SK-N-SH (cell line): ENCODE measurements around the gene ISG20. TPM values are rescaled to one million over a fixed set of nuclear protein-coding genes. Genes with fewer than 3 reads are reported as not detected.
A peak's percentile ranks its signal among the peaks of the same experiment; 100 is the strongest.

Experiments used
- CTCF ChIA-PET: fragments of 300-600, 350-600 bp; formaldehyde crosslinking; extraction: SDS; loops from one replicate; lab custom pipeline; 2021; lab: Yijun Ruan, JAX
- POLR2A ChIA-PET: fragments of 350-600 bp; sonication (Branson Sonifier 250); formaldehyde crosslinking; extraction: SDS; loops from one replicate; lab custom pipeline; 2020; ENCODE audit warnings: antibody characterized with exemption, inconsistent platforms; lab: Yijun Ruan, JAX
- DNase-seq: peaks from one replicate; pipeline ENCODE4 v3.0.0; 2012
- H2AFZ ChIP-seq: fragments of 200-600 bp; sonication (generic); 2 replicates; pipeline ENCODE4 v1.8.1; 2016; ENCODE audit warnings: antibody characterized with exemption, mild to moderate bottlenecking, low read depth
- H3F3A ChIP-seq: fragments of 200-600 bp; sonication (generic); replicated peaks from 2 replicates; pipeline ENCODE3; 2016; ENCODE audit warnings: antibody characterized with exemption, mild to moderate bottlenecking; ENCODE audit not compliant: insufficient read depth
- H3K27ac ChIP-seq, 2 experiments: fragments of 200-500 bp in 1 of 2; fragments of 200-600 bp in 1 of 2; sonication (Bioruptor generic) in 1 of 2; sonication (generic), shearing (Covaris generic) in 1 of 2; 2 replicates each; pipeline versions ENCODE4 v1.5.1 to v1.6.1; 2014 to 2016; ENCODE audit warnings: low read depth in 2 of 2, inconsistent platforms in 1 of 2, low read length in 1 of 2, mild to moderate bottlenecking in 1 of 2, mixed read lengths in 1 of 2
- H3K27me3 ChIP-seq: fragments of 200-600 bp; sonication (generic), shearing (Covaris generic); 2 replicates; pipeline ENCODE4 v1.6.1; 2016; ENCODE audit warnings: mixed run types; ENCODE audit not compliant: insufficient read depth
- H3K36me3 ChIP-seq, 2 experiments: fragments of 200-500 bp in 1 of 2; fragments of 200-600 bp in 1 of 2; sonication (Bioruptor generic) in 1 of 2; sonication (generic) in 1 of 2; replicated peaks in 1 of 2; 2 replicates each; pipeline versions ENCODE3 to v1.5.1; 2014 to 2016; ENCODE audit warnings: low read length in 1 of 2, mild to moderate bottlenecking in 1 of 2; ENCODE audit not compliant: insufficient read depth in 2 of 2, control insufficient read depth in 1 of 2
- H3K4me1 ChIP-seq, 2 experiments: fragments of 200-500 bp in 1 of 2; fragments of 200-600 bp in 1 of 2; sonication (Bioruptor generic) in 1 of 2; sonication (generic), shearing (Covaris generic) in 1 of 2; 2 replicates each; pipeline versions ENCODE4 v1.5.1 to v1.6.1; 2014 to 2016; ENCODE audit warnings: low read depth in 1 of 2, low read length in 1 of 2, mixed run types in 1 of 2; ENCODE audit not compliant: insufficient read depth in 2 of 2, control insufficient read depth in 1 of 2
- H3K4me2 ChIP-seq: fragments of 200-600 bp; sonication (generic), shearing (Covaris generic); 2 replicates; pipeline ENCODE4 v1.6.1; 2017; ENCODE audit warnings: mixed run types
- H3K4me3 ChIP-seq, 2 experiments: fragments of 200-500 bp in 1 of 2; fragments of 200-600 bp in 1 of 2; sonication (Bioruptor generic) in 1 of 2; sonication (generic), shearing (Covaris generic) in 1 of 2; 2 replicates each; pipeline versions ENCODE4 v1.5.1 to v1.8.1; 2014 to 2016; ENCODE audit warnings: low read depth in 2 of 2, inconsistent platforms in 1 of 2, low read length in 1 of 2, mild to moderate bottlenecking in 1 of 2, mixed read lengths in 1 of 2, moderate library complexity in 1 of 2
- H3K79me2 ChIP-seq: fragments of 200-600 bp; sonication (generic); 2 replicates; pipeline ENCODE4 v1.8.1; 2017; ENCODE audit warnings: mild to moderate bottlenecking; ENCODE audit not compliant: insufficient read depth
- H3K9ac ChIP-seq: fragments of 200-600 bp; sonication (generic); 2 replicates; pipeline ENCODE4 v1.6.1; 2017; ENCODE audit warnings: mixed run types
- H3K9me2 ChIP-seq: fragments of 200-600 bp; sonication (generic); 2 replicates; pipeline ENCODE4 v1.6.1; 2017; ENCODE audit warnings: mixed run types
- H3K9me3 ChIP-seq: fragments of 200-600 bp; sonication (generic); 2 replicates; pipeline ENCODE4 v1.6.1; 2017; ENCODE audit warnings: mixed run types, mild to moderate bottlenecking, moderate library complexity
- H4K20me1 ChIP-seq: fragments of 200-600 bp; sonication (generic); 2 replicates; pipeline ENCODE4 v1.6.1; 2017; ENCODE audit warnings: mild to moderate bottlenecking, mixed run types; ENCODE audit not compliant: insufficient read depth
- FOSL2 ChIP-seq: IDR thresholded peaks from 2 replicates; pipeline ENCODE4 v1.4.0; 2012; ENCODE audit warnings: low read depth, mild to moderate bottlenecking, moderate library complexity, borderline replicate concordance
- FOXM1 ChIP-seq: IDR thresholded peaks from 2 replicates; pipeline ENCODE4 v1.4.0; 2012; ENCODE audit warnings: low read depth, mild to moderate bottlenecking
- GABPA ChIP-seq: IDR thresholded peaks from 2 replicates; pipeline ENCODE4 v1.4.0; 2012; ENCODE audit warnings: low read depth, mild to moderate bottlenecking
- MXI1 ChIP-seq: IDR thresholded peaks from 2 replicates; pipeline ENCODE4 v1.6.1; 2012; ENCODE audit warnings: mild to moderate bottlenecking, low read depth, low read length, improper control_type of control experiment
- NFIC ChIP-seq: IDR thresholded peaks from 2 replicates; pipeline ENCODE4 v1.4.0; 2012; ENCODE audit warnings: borderline replicate concordance
- RCOR1 ChIP-seq: fragments of 150-350 bp; IDR thresholded peaks from 2 replicates; pipeline ENCODE4 v1.6.1; 2017; ENCODE audit warnings: antibody characterized with exemption, low read length
- SIN3A ChIP-seq: IDR thresholded peaks from 2 replicates; pipeline ENCODE4 v1.6.1; 2012; ENCODE audit warnings: low read depth, mild to moderate bottlenecking, low read length, moderate library complexity, borderline replicate concordance
- TAF1 ChIP-seq: IDR thresholded peaks from 2 replicates; pipeline ENCODE4 v1.6.1; 2012; ENCODE audit warnings: low read depth, mild to moderate bottlenecking, low read length, moderate library complexity, borderline replicate concordance
- TCF12 ChIP-seq: IDR thresholded peaks from 2 replicates; pipeline ENCODE4 v1.4.0; 2012
- WGBS: methylation state at CpG from one replicate; pipeline ENCODE4 v1.1.6; 2017; ENCODE audit warnings: low lambda C conversion rate; 5-methylcytosine and 5-hydroxymethylcytosine counted together
- polyA plus RNA-seq, 3 experiments: library from polyadenylated mRNA; depleted of rRNA; stranded (reverse); fragments of >200 nt; gene quantifications; 2 replicates each; pipeline ENCODE4 v1.2.3, GENCODE V29; 2012
- TF ChIP-seq, protein P1 (sequence below): IDR thresholded peaks from 2 replicates; pipeline ENCODE4 v1.4.0; 2012; ENCODE audit warnings: low read depth, borderline replicate concordance
- TF ChIP-seq, protein P2 (sequence below): IDR thresholded peaks from 2 replicates; pipeline ENCODE4; 2012
- TF ChIP-seq, protein P3 (sequence below): IDR thresholded peaks from 2 replicates; pipeline ENCODE4 v1.4.0; 2012; ENCODE audit warnings: low read depth, borderline replicate concordance
- TF ChIP-seq, protein P4 (sequence below): fragments of 200-600 bp; sonication (generic); IDR thresholded peaks from 2 replicates; pipeline ENCODE4 v1.6.1; 2017; ENCODE audit warnings: antibody characterized with exemption, mild to moderate bottlenecking, moderate library complexity
- TF ChIP-seq, protein P5 (sequence below): IDR thresholded peaks from 2 replicates; pipeline ENCODE4 v1.6.1; 2012; ENCODE audit warnings: mild to moderate bottlenecking, low read depth, low read length, moderate library complexity

Gene ISG20
- polyA plus RNA-seq, 1 of the 3 experiments (the other 2 are of a cell fraction): 2.0 TPM

DNA sequence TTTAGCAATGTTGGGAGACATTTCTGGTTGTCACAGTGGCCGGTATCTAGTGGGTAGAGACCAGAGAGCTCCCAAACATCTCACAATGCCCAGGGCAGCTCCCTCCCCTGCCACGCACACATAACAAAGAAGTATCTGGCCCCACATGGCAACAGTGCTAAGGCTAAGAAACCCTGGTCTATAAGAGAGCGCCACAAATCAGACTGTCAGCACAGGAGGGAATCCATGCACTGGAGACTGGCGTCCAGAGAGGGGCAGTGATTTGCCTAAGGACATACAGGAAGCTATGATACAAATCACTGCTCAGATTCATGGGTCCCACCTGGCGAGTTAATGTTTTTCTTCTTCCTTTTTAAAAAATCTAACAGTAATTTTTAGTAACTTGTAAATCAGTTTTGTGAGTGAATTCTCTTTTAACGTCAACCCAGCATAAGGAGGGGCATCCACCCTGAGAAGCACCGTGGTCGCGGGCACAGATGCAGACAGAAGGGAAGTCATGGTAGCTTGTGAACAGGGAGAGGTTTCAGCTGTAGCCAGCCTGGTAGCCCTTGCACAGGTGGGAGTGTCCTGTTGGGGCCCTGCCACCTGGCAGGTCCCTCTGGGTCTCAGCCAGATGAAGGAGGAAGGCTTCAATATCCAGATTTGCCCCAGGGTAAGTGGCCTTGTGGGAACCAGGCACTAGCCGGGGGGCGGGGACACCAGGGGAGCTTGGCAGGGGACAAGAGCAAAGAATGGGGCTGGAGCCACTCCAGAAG is 8.7 kb downstream of the ISG20 start:
- ChIA-PET CTCF (interaction anchor here (1.9 kb wide), 1 partner anchor 9 kb away, joined by 9 read pairs; no protein-coding TSS in a partner anchor), POLR2A (no interaction called here)
- H3K27ac ChIP-seq: peak overlapping the region in 1 of 2 experiments; percentile 12; a peak in 1 of 4 replicates
- no peaks in the 10 kb centered on the region for H3K9me2 ChIP-seq
- peak; percentile 65 for DNase-seq
- WGBS: 95% methylated on average over 11 of the region's 11 CpGs
- no peaks in the 10 kb centered on the region for H3K36me3 ChIP-seq
- H4K20me1 ChIP-seq: no peaks in the 10 kb centered on the region
- peaks cover 5% of the 10 kb centered on the region for H3F3A ChIP-seq
- no peak overlapping the region for H2AFZ ChIP-seq
- TF ChIP-seq MXI1 (no peak), SIN3A (no peak), FOXM1 (no peak), RCOR1 (no peak), TCF12 (no peak), FOSL2 (no peak), TAF1 (no peak), NFIC (no peak)
- TF ChIP-seq, protein P1, sequence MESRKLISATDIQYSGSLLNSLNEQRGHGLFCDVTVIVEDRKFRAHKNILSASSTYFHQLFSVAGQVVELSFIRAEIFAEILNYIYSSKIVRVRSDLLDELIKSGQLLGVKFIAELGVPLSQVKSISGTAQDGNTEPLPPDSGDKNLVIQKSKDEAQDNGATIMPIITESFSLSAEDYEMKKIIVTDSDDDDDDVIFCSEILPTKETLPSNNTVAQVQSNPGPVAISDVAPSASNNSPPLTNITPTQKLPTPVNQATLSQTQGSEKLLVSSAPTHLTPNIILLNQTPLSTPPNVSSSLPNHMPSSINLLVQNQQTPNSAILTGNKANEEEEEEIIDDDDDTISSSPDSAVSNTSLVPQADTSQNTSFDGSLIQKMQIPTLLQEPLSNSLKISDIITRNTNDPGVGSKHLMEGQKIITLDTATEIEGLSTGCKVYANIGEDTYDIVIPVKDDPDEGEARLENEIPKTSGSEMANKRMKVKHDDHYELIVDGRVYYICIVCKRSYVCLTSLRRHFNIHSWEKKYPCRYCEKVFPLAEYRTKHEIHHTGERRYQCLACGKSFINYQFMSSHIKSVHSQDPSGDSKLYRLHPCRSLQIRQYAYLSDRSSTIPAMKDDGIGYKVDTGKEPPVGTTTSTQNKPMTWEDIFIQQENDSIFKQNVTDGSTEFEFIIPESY: no peak
- H3K4me2 ChIP-seq: no peak overlapping the region
- H3K4me3 ChIP-seq: no peak overlapping the region
- H3K9me3 ChIP-seq: no peaks in the 10 kb centered on the region
- H3K27me3 ChIP-seq: no peaks in the 10 kb centered on the region
- H3K9ac ChIP-seq: no peak overlapping the region
- no peaks in the 10 kb centered on the region for H3K79me2 ChIP-seq
- H3K4me1 ChIP-seq: peaks cover 6 to 18% of the 10 kb centered on the region in 2 experiments; a peak in 2 of 4 replicates

DNA sequence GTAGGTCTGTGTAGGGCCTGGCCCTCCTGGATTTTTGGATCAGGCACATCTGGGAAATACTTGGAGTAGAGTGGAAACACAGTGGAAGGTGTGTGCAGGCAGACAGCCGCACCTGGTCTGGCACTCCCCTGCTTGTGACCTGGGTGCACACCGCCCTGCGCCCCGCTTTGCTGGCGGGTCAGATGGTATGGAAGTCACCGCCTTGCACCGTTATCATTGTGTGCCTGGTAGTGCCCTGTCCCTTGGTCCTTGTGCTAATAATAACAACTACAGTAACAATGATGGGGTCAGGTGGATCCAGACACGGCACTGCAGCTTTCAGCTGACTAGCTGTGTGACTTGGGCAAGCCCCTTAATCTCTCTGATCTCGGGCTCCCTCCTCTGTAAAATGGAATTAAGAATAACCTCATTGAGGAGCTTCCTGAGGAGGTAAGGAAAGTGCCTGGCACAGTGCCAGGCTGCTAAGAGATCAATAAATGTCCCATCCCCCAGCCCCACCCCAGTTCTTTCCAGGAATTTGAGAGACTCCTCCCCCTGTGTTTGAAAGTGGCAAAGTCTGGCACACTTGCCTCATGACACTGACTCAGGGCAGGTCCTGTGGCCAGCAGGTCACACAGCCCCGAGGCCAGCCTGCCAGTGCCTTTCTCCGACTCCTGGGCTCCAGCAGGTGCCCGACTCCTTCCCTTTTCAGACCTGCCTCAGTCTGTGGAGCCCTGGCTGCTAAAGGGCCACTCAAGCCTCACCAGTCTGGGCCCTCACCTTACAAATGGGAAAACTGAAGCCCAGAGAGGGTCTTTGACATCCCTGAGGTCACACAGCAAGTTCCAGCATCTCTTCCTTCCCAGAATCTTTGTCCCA is 9.8 kb downstream of the ISG20 start:
- WGBS: 90% methylated on average over 11 of the region's 12 CpGs
- H3K4me3 ChIP-seq: no peak overlapping the region
- peak overlapping the region; percentile 33; the same call in 1 of the 2 replicates for H3K4me2 ChIP-seq
- POLR2A ChIA-PET: no interaction called here
- DNase-seq: peak; percentile 29
- H4K20me1 ChIP-seq: no peaks in the 10 kb centered on the region
- no peak overlapping the region for H3K9ac ChIP-seq
- H3F3A ChIP-seq: peaks cover 5% of the 10 kb centered on the region
- no peaks in the 10 kb centered on the region for H3K79me2 ChIP-seq
- CTCF ChIA-PET: interaction anchor here (1.0 to 1.9 kb wide), 2 partner anchors 8 to 11 kb away, joined by 3 to 9 read pairs; no protein-coding TSS in a partner anchor
- H3K27me3 ChIP-seq: no peaks in the 10 kb centered on the region
- no peaks in the 10 kb centered on the region for H3K9me3 ChIP-seq
- H3K9me2 ChIP-seq: no peaks in the 10 kb centered on the region
- H3K36me3 ChIP-seq: no peaks in the 10 kb centered on the region
- H3K4me1 ChIP-seq: peaks cover 6 to 28% of the 10 kb centered on the region in 2 experiments; a peak in 2 of 4 replicates
- H3K27ac ChIP-seq: peak overlapping the region in 1 of 2 experiments; percentile 76; a peak in 2 of 4 replicates
- no peak overlapping the region for H2AFZ ChIP-seq
- TF ChIP-seq, protein P2, sequence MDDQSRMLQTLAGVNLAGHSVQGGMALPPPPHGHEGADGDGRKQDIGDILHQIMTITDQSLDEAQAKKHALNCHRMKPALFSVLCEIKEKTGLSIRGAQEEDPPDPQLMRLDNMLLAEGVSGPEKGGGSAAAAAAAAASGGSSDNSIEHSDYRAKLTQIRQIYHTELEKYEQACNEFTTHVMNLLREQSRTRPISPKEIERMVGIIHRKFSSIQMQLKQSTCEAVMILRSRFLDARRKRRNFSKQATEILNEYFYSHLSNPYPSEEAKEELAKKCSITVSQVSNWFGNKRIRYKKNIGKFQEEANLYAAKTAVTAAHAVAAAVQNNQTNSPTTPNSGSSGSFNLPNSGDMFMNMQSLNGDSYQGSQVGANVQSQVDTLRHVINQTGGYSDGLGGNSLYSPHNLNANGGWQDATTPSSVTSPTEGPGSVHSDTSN: no peak
- TF ChIP-seq, protein P3, sequence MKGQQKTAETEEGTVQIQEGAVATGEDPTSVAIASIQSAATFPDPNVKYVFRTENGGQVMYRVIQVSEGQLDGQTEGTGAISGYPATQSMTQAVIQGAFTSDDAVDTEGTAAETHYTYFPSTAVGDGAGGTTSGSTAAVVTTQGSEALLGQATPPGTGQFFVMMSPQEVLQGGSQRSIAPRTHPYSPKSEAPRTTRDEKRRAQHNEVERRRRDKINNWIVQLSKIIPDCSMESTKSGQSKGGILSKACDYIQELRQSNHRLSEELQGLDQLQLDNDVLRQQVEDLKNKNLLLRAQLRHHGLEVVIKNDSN: no peak
- TF ChIP-seq, protein P4, sequence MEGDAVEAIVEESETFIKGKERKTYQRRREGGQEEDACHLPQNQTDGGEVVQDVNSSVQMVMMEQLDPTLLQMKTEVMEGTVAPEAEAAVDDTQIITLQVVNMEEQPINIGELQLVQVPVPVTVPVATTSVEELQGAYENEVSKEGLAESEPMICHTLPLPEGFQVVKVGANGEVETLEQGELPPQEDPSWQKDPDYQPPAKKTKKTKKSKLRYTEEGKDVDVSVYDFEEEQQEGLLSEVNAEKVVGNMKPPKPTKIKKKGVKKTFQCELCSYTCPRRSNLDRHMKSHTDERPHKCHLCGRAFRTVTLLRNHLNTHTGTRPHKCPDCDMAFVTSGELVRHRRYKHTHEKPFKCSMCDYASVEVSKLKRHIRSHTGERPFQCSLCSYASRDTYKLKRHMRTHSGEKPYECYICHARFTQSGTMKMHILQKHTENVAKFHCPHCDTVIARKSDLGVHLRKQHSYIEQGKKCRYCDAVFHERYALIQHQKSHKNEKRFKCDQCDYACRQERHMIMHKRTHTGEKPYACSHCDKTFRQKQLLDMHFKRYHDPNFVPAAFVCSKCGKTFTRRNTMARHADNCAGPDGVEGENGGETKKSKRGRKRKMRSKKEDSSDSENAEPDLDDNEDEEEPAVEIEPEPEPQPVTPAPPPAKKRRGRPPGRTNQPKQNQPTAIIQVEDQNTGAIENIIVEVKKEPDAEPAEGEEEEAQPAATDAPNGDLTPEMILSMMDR: no peak
- TF ChIP-seq, protein P5, sequence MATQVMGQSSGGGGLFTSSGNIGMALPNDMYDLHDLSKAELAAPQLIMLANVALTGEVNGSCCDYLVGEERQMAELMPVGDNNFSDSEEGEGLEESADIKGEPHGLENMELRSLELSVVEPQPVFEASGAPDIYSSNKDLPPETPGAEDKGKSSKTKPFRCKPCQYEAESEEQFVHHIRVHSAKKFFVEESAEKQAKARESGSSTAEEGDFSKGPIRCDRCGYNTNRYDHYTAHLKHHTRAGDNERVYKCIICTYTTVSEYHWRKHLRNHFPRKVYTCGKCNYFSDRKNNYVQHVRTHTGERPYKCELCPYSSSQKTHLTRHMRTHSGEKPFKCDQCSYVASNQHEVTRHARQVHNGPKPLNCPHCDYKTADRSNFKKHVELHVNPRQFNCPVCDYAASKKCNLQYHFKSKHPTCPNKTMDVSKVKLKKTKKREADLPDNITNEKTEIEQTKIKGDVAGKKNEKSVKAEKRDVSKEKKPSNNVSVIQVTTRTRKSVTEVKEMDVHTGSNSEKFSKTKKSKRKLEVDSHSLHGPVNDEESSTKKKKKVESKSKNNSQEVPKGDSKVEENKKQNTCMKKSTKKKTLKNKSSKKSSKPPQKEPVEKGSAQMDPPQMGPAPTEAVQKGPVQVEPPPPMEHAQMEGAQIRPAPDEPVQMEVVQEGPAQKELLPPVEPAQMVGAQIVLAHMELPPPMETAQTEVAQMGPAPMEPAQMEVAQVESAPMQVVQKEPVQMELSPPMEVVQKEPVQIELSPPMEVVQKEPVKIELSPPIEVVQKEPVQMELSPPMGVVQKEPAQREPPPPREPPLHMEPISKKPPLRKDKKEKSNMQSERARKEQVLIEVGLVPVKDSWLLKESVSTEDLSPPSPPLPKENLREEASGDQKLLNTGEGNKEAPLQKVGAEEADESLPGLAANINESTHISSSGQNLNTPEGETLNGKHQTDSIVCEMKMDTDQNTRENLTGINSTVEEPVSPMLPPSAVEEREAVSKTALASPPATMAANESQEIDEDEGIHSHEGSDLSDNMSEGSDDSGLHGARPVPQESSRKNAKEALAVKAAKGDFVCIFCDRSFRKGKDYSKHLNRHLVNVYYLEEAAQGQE: no peak
- TF ChIP-seq GABPA: no peak
- TF ChIP-seq FOXM1: no peak
- no peak for TF ChIP-seq TAF1
